NT2/D1 (cell line): ENCODE measurements around the gene S100A9.

Experiments
- SUZ12 ChIP-seq: IDR thresholded peaks from 2 replicates; pipeline ENCODE4 v1.6.1; 2011; ENCODE audit not compliant: insufficient read length, insufficient read depth; ENCODE audit errors: extremely low read depth
- YY1 ChIP-seq: IDR thresholded peaks from 2 replicates; pipeline ENCODE4 v1.6.1; 2011; ENCODE audit not compliant: insufficient read length, insufficient read depth
- ZNF274 ChIP-seq: IDR thresholded peaks from 2 replicates; pipeline ENCODE4 v1.6.1; 2011; ENCODE audit warnings: mild to moderate bottlenecking, low read depth, low read length

GRCh38 chr1:153310526-153310925, 47.1 kb upstream of the S100A9 start:
- TF ChIP-seq YY1 (no peak), SUZ12 (no peak), ZNF274 (no peak)
